Skeletal muscle tissue (tissue), 4 donors: ENCODE results near the gene ATP6AP1. TPM values are rescaled to one million over a fixed set of nuclear protein-coding genes. Genes with fewer than 3 reads are reported as not detected.

Experiments used
- H3K27ac ChIP-seq: one replicate; pipeline ENCODE4 v1.7.0; 2013; ENCODE audit warnings: mild to moderate bottlenecking, low read depth, low read length, inconsistent platforms
- H3K27me3 ChIP-seq, 3 donors: one replicate each; pipeline ENCODE4 v1.7.0; 2013; ENCODE audit warnings: low read length in 3 of 3; ENCODE audit not compliant: control insufficient read depth in 3 of 3, insufficient read depth in 3 of 3
- H3K36me3 ChIP-seq, 3 donors: one replicate each; pipeline ENCODE4 v1.7.0; 2013; ENCODE audit warnings: low read length in 3 of 3; ENCODE audit not compliant: control insufficient read depth in 3 of 3, insufficient read depth in 3 of 3
- H3K4me1 ChIP-seq, 3 donors: one replicate each; pipeline ENCODE4 v1.7.0; 2013; ENCODE audit warnings: low read length in 3 of 3, mild to moderate bottlenecking in 3 of 3; ENCODE audit not compliant: control insufficient read depth in 3 of 3, insufficient read depth in 3 of 3
- H3K4me3 ChIP-seq, 3 donors: one replicate each; pipeline ENCODE4 v1.7.0; 2013; ENCODE audit warnings: low read length in 3 of 3
- H3K9ac ChIP-seq, 3 donors: one replicate each; pipeline ENCODE4 v1.7.0; 2013; ENCODE audit warnings: low read length in 3 of 3, mild to moderate bottlenecking in 3 of 3, moderate library complexity in 2 of 3, low read depth in 1 of 3
- H3K9me3 ChIP-seq, 3 donors: one replicate each; pipeline ENCODE4 v1.7.0; 2013; ENCODE audit warnings: low read length in 3 of 3; ENCODE audit not compliant: control insufficient read depth in 3 of 3
- total RNA-seq: library from RNA; depleted of rRNA; stranded (reverse); fragments of >200 nt; gene quantifications from one replicate; pipeline ENCODE4 v1.2.3, GENCODE V29; 2014
- donor health status: Osteomylitis.

ATP6AP1 gene
- total RNA-seq, 1 donor from 2014 or later, result 24.5 TPM

DNA sequence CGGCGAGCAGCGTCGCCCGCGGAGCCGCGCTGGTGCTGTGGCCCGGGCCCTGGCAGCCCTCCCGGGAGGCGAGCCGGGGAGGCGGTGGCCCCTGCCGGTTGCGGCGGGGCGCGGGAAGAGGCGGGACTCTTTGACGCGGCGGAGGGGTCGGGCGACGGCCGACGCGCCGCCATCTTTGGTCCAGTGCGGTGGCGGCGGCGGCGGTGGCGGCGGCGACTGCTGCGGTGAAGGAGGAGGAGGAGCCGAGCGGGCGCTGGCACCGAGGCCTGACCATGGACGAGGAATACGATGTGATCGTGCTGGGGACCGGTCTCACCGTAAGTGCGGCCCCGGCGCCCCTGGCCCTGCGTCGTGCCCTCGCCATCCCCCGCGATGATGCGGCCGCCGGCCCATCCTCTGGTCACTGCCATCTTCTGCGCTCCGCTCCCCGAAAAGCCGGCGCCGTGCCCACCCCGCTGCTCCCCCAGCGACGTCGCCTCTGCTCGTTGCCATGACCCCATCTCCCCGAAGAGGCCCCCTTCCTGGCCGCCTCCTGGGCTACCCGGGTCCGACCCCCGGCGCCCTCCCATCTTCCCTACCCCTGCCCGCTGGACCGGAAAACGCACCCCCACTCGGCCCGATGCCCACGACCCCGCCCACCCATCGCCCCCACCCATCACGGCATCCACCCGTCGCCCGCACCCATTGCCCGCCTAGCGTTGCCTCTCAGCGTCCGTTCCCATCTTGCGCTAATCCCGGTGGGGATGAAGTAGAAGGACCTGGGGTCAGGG, 8.7 kb downstream of the ATP6AP1 start, which contains the start of gene GDI1:
TSS of gene GDI1 (plus strand) at position 172 of the 770 bp plus-strand sequence. CDS start at position 273, 101 bp downstream.
- Histone ChIP-seq H3K9me3 (no peaks in the 10 kb centered on the region), H3K4me3 (peak within 1 kb of the TSS; percentile 68 to 79 (median 77)), H3K27ac (peak within 1 kb of the TSS; percentile 40), H3K36me3 (peaks cover 29 to 41% (median 31%) of the 10 kb centered on the region in 3 donors), H3K4me1 (peaks cover 13 to 22% (median 18%) of the 10 kb centered on the region in 3 donors), H3K27me3 (no peaks in the 10 kb centered on the region), H3K9ac (peak within 1 kb of the TSS; percentile 45 to 75 (median 70))

DNA sequence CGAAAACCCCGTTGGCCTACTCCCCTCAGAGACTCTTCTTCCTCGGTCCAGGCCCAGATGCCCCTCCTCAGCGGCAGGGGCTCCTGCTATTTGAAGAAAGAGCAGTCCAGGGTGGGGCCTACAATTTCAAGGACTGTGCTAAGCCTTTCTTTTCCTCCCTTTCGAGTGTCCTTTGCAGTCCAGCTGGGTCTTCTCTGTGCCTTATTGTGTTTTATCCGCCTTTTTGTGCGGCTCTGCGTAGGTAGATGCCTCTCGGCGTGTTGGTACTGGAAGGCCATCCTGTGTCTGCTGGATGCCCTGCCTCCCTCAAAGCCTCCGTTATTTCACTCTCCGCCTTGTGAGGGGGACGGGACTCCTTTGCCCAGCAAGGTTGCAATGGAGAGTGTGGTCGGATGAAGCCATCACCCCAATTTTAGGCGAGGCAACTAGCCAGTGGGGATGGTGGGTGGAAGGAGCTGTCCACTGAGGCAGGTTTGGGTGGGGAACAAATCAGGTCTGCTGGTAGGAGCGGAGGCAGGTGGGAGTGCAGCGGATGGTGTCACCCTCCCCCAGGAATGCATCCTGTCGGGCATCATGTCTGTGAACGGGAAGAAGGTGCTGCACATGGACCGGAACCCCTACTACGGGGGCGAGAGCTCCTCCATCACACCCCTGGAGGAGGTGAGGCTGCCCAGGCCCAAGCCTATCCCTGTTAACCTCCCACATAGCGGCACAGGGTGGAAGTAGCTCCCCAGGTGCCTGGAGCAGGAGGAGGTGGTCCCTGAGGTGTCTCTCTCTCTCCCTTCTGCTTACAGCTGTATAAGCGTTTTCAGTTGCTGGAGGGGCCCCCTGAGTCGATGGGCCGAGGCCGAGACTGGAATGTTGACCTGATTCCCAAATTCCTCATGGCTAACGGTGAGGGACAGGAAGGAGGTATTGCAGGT, 9.8 kb downstream of the ATP6AP1 start:
- H3K27ac ChIP-seq, result no peak overlapping the region
- peaks cover 26 to 35% (median 33%) of the 10 kb centered on the region in 3 donors for H3K36me3 ChIP-seq

GRCh38 chrX:154439841-154440240, 11.4 kb downstream of the ATP6AP1 start:
- Histone ChIP-seq H3K9ac (no peak overlapping the region), H3K9me3 (no peaks in the 10 kb centered on the region), H3K27me3 (no peaks in the 10 kb centered on the region), H3K4me1 (peaks cover 19 to 35% (median 28%) of the 10 kb centered on the region in 3 donors), H3K36me3 (peaks cover 18 to 25% (median 18%) of the 10 kb centered on the region in 3 donors), H3K27ac (no peak overlapping the region), H3K4me3 (no peak overlapping the region)

More for the DNA sequence above, 9.8 kb downstream of the ATP6AP1 start:
- H3K27me3 ChIP-seq, result no peaks in the 10 kb centered on the region
- no peaks in the 10 kb centered on the region for H3K9me3 ChIP-seq
- peaks cover 13 to 24% (median 18%) of the 10 kb centered on the region in 3 donors for H3K4me1 ChIP-seq
- H3K4me3 ChIP-seq, result peak overlapping the region; percentile 68 to 79 (median 77)
- H3K9ac ChIP-seq, result peak overlapping the region; percentile 38 to 75 (median 70)

- no peaks in the 10 kb centered on the region for H3K9me3 ChIP-seq
- peaks cover 13 to 19% (median 16%) of the 10 kb centered on the region in 3 donors for H3K36me3 ChIP-seq
- H3K27me3 ChIP-seq, result no peaks in the 10 kb centered on the region
- H3K4me3 ChIP-seq, result no peak overlapping the region
- peaks cover 27 to 42% (median 34%) of the 10 kb centered on the region in 3 donors for H3K4me1 ChIP-seq
- no peak overlapping the region for H3K27ac ChIP-seq
- no peak overlapping the region for H3K9ac ChIP-seq
Observed at GRCh38 chrX:154440623-154441357, 12.3 kb downstream of the ATP6AP1 start.

- no peak overlapping the region for H3K27ac ChIP-seq
Observed at GRCh38 chrX:154441564-154441963, 13.1 kb downstream of the ATP6AP1 start.

DNA sequence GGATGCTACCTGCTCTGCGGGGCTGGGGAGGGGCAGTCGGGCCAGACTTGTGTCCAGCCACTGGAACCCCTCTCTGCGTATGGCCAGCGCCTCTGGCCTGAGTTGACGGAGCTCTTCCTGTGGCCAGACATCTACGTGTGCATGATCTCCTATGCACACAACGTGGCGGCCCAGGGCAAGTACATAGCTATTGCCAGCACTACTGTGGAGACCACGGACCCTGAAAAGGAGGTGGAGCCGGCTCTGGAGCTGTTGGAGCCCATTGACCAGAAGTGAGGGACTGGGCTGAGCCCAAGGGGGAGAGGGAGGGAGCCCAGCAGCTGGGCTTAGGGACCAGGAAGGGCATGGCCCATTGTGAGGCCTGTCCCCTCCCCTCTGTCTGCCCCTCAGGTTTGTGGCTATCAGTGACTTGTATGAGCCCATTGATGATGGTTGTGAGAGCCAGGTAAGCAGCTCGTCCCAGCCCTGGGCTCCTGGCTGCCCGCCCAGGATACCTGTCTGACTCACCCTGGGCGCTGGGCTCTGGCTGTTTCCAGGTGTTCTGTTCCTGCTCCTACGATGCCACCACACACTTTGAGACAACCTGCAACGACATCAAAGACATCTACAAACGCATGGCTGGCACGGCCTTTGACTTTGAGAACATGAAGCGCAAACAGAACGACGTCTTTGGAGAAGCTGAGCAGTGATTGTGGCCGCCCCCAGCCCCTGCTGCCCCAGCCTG, 13.7 kb downstream of the ATP6AP1 start:
- no peaks in the 10 kb centered on the region for H3K9me3 ChIP-seq
- no peak overlapping the region for H3K9ac ChIP-seq
- H3K27ac ChIP-seq, result no peak overlapping the region
- peaks cover 29 to 40% (median 29%) of the 10 kb centered on the region in 3 donors for H3K4me1 ChIP-seq
- H3K36me3 ChIP-seq, result peaks cover 20 to 26% (median 22%) of the 10 kb centered on the region in 3 donors
- H3K4me3 ChIP-seq, result no peak overlapping the region
- H3K27me3 ChIP-seq, result no peaks in the 10 kb centered on the region

More at GRCh38 chrX:154441564-154441963, 13.1 kb downstream of the ATP6AP1 start:
- Histone ChIP-seq H3K4me3 (no peak overlapping the region), H3K27me3 (no peaks in the 10 kb centered on the region), H3K9me3 (no peaks in the 10 kb centered on the region), H3K9ac (no peak overlapping the region), H3K36me3 (peaks cover 16 to 22% (median 16%) of the 10 kb centered on the region in 3 donors), H3K4me1 (peaks cover 29 to 40% (median 29%) of the 10 kb centered on the region in 3 donors)

DNA sequence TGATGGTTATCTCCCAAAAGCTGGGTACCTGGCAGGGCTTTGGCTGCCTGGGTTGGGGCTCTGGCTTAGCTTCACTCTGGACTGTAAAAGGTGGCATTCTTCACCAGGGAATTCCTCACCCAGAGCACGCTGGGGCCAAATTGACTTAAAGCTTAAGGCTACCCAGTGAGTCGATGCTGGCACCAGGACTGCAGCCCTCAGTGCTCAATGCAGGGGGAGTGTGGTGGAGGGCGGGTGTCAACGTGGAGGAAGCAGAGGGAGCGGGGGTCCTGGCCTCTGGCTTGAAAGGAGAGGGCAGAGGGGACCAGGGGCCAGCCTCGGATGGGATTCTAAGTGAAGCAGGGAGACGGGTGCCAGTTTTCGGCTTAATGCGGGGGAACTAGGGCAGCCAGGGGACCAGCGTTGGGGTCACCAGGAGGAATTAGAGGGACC, 15.0 kb downstream of the ATP6AP1 start:
- Histone ChIP-seq H3K27me3 (no peaks in the 10 kb centered on the region), H3K36me3 (peaks cover 25 to 29% (median 27%) of the 10 kb centered on the region in 3 donors), H3K4me1 (peaks cover 19 to 31% (median 20%) of the 10 kb centered on the region in 3 donors), H3K9ac (peak overlapping the region; percentile 51 to 76 (median 70)), H3K9me3 (no peaks in the 10 kb centered on the region), H3K27ac (peak overlapping the region; percentile 89), H3K4me3 (peak overlapping the region; percentile 48 to 66 (median 60))

- peaks cover 28 to 36% (median 32%) of the 10 kb centered on the region in 3 donors for H3K36me3 ChIP-seq
- peak within 1 kb of the TSS; percentile 89 for H3K27ac ChIP-seq
- H3K9me3 ChIP-seq, result no peaks in the 10 kb centered on the region
- H3K4me3 ChIP-seq, result peak within 1 kb of the TSS; percentile 49 to 72 (median 61)
- H3K9ac ChIP-seq, result peak within 1 kb of the TSS; percentile 60 to 84 (median 74)
- peaks cover 16 to 24% (median 16%) of the 10 kb centered on the region in 3 donors for H3K4me1 ChIP-seq
- no peaks in the 10 kb centered on the region for H3K27me3 ChIP-seq
Observed at GRCh38 chrX:154443992-154444754, 15.7 kb downstream of the ATP6AP1 start, which contains the start of gene FAM50A. FAM50A (plus strand) TSS chrX:154444141; CDS start chrX:154444236, 95 bp downstream.
